HPDE6-E6E7 (cell line): Measurements from ENCODE around the gene MKLN1.

Source experiments
- DNase-seq: peaks from one replicate; pipeline ENCODE4 v3.0.0; 2011; ENCODE audit warnings: missing footprints; ENCODE audit errors: extremely low spot score

The MKLN1 gene

GRCh38 chr7:131354390-131354789, 26.7 kb downstream of the MKLN1 start:
- no peak for DNase-seq

- no peak for DNase-seq
Observed at GRCh38 chr7:131355917-131356777, 28.5 kb downstream of the MKLN1 start.

- no peak for DNase-seq
Observed at GRCh38 chr7:131357282-131357880, 29.7 kb downstream of the MKLN1 start.

DNA sequence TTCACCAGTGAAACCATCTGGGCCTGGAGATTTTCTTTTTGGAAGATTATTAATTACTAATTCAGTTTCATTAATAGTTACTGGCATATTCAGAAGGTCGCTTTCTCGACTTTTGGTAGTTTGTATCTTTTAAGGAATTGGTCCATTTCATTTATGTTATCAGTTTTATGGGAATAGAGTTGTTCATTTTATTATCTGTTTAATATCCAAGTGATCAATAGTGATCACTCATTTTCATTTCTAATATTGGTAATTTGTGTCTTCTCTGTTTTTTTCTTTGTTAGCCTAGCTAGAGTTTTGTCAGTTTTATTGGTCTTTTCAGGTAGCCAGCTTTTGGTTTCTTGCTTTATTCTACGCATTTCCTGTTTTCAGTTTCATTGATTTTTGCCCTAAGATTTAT, 31.0 kb downstream of the MKLN1 start:
- no peak for DNase-seq

DNA sequence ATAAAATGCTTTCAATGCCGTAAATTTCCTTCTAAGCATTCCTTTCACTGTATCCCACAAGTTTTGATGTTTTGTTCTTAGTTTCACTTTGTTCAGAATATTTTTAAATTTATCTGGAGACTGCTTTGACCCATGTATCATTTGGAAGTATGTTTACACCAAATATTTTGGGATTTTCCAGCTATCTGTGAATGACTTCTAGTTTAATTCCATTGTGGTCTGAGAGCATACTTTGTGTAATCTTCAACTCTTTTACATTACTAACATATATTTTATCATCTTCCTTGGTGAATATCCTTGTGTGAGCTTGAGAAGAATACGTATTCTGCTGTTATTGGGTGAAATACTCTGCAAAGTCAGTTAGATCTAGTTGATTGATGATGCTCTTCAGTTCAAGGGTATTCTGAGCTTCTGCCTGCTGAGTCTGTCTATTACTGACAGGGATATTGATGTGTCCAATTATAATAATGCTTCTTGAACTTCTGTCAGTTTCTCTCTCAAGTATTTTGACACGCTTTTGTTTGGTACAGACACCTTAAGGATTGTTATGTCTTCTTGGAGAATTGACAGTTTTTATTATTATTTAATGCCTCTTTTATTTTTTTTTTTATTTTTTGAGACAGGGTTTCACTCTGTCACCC, 31.6 kb downstream of the MKLN1 start:
- no peak for DNase-seq

DNA sequence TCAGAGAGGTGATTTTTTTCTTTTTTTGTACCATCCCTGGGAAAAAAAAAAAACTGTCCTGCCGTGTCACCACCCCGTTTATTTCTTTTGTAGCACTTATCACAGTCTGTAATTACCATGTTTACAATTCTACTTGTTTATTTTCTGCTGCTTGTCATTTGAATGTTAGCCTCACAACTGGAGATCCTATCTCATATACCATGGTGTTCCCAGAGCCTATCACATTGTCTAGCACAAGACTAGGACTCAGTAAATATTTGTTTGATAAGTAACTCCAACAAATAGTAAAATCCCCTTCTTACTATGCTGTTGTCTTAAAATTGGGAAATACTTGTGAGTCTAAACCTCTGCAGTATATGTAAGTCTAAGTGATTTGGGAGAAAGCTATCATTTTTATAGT, 36.0 kb downstream of the MKLN1 start:
- DNase-seq, result no peak

- DNase-seq, result no peak
Observed at GRCh38 chr7:131364767-131365344, 37.2 kb downstream of the MKLN1 start.

- no peak for DNase-seq
Observed at GRCh38 chr7:131365838-131366237, 38.2 kb downstream of the MKLN1 start.

DNA sequence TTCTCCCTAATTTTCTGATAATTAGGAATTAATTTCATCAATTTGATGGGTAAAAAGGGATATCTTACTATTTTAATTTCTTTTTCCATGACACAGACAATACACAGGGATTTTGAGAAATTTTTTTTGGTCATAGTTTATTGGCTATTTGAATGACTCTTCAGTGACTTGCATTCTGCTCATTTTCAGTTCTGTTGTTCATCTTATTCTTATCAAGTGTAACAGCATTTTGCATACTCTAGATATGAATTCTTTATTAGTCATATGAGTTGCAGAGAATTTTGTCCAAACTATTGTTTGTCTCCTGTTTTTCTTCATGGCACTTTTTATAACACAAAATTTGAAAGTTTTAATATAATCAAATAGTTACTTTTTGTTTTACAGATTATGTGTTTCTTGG, 41.7 kb downstream of the MKLN1 start:
- DNase-seq, result no peak

GRCh38 chr7:131370523-131370968, 42.9 kb downstream of the MKLN1 start:
- DNase-seq, result no peak

DNA sequence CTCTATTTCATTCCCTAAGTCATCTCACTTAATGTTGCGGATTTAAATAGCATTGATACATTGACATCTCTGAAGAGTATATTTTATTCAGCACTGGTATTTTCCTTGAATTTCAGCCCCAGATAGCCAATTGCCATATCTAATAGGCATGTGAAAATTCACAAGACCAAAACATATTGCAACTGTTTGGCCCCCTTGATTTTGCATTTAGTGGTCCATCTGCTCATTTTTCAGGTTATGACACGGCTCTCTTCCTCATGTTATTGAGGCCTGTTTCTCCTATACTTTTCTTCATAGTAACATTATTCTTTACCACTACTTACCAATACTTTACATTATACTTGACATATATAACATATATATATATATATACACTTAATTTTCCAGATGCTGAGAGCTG, 43.7 kb downstream of the MKLN1 start:
- DNase-seq, result no peak

DNA sequence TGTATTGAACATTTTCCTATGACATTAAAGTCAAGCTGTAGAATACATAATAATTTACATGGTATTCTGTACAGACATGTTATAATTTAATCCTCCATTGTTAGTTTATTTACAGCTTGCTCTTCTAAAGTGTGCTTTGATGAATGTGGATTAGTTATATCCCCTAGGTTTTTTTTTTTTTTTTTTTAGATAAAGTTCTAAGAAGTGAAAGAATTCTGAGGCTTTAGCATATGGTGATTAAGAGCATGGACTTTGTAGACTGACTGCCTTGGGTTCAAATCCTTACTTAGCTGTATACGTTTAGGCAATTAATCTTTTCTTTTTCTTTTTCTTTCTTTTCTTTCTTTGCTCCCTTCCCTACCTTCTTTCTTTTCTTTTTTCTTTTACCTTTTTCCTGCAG, 44.9 kb downstream of the MKLN1 start:
- no peak for DNase-seq

- no peak for DNase-seq
Observed at GRCh38 chr7:131374821-131375220, 47.1 kb downstream of the MKLN1 start.

GRCh38 chr7:131381069-131381838, 53.6 kb downstream of the MKLN1 start:
- DNase-seq, result no peak

GRCh38 chr7:131383417-131384285, 56.0 kb downstream of the MKLN1 start:
- DNase-seq, result no peak

DNA sequence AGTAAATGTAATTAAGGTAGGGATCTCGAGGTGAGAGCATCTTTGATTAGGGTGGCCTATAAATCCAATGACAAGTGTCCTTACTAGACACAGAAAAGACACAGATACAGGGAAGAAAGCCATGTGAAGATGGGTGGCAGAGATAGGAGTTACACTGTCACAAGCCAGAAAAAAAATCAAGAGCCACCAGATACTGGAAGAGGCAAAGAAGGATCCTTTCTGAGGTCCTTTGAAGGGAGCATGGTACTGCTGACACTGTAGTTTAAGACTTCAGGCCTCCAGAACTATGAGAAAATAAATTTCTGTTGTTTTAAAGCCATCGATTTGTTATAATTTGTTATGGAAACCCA, 56.6 kb downstream of the MKLN1 start:
- no peak for DNase-seq

- DNase-seq, result no peak
Observed at GRCh38 chr7:131385039-131385605, 57.4 kb downstream of the MKLN1 start.

- DNase-seq, result no peak
Observed at GRCh38 chr7:131388126-131388525, 60.5 kb downstream of the MKLN1 start.

DNA sequence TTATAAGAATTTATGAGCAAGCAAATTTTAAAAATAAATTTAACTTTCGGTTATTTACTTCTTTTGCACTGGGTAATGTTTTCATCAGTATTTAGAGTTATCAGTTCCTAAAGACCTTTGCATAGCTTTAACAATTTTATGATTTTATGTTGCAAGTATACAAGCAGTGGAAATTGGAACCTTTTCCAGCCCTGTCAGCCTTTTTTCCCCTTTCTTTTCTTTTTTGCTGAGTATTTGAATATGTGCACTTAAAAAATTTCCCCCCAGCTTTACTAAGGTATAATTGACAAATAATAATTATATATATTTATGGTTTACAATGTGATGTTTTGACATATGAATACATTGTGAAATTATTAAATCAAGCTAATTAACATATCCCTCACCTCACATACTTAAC, 62.6 kb downstream of the MKLN1 start:
- no peak for DNase-seq

GRCh38 chr7:131391145-131391544, 63.5 kb downstream of the MKLN1 start:
- DNase-seq, result no peak
